Natural killer cell (primary cell): ENCODE data around the gene ART1. TPM values are rescaled to one million over a fixed set of nuclear protein-coding genes. Genes with fewer than 3 reads are reported as not detected.

ENCODE experiments used
- ATAC-seq, 3 donors: fragments of 150-1000 bp in 2 of 3; fragments of 200-7000 bp in 1 of 3; cut with Tn5 transposase; 1 replicate in 1 of 3; 2 replicates in 2 of 3; pipeline ENCODE4 v1.10.0; 2021; ENCODE audit warnings: mild to moderate bottlenecking in 2 of 3, moderate library complexity in 2 of 3
- DNase-seq, 2 donors: peaks; one replicate each; pipeline versions ENCODE4 v3.0.0 to v3.0.0-alpha.2; 2013 to 2021; ENCODE audit warnings: mixed read lengths in 1 of 2
- H3K27ac ChIP-seq: one replicate; pipeline ENCODE4 v1.5.1; 2013; ENCODE audit warnings: mild to moderate bottlenecking, low read length
- H3K27me3 ChIP-seq: one replicate; pipeline ENCODE4 v1.6.1; 2013; ENCODE audit warnings: low read length; ENCODE audit not compliant: control insufficient read depth, insufficient read depth
- H3K36me3 ChIP-seq: one replicate; pipeline ENCODE4 v1.6.1; 2013; ENCODE audit warnings: low read length; ENCODE audit not compliant: control insufficient read depth, insufficient read depth
- H3K4me1 ChIP-seq: one replicate; pipeline ENCODE4 v1.6.1; 2013; ENCODE audit warnings: low read length; ENCODE audit not compliant: control insufficient read depth, insufficient read depth
- H3K4me3 ChIP-seq: one replicate; pipeline ENCODE4 v1.5.1; 2013; ENCODE audit warnings: low read length
- H3K9me3 ChIP-seq: one replicate; pipeline ENCODE4 v1.6.1; 2013; ENCODE audit warnings: low read length; ENCODE audit not compliant: control insufficient read depth, insufficient read depth
- H3K27ac Mint-ChIP-seq, 2 donors: one replicate each; pipeline ENCODE4 v1.8.0; 2022; ENCODE audit warnings: mild to moderate bottlenecking in 2 of 2, mixed read lengths in 2 of 2, moderate library complexity in 1 of 2
- H3K27me3 Mint-ChIP-seq, 2 donors: one replicate each; pipeline ENCODE4 v1.8.0; 2022; ENCODE audit warnings: low read depth in 2 of 2, mixed read lengths in 2 of 2
- H3K36me3 Mint-ChIP-seq: one replicate; pipeline ENCODE4 v1.8.0; 2022; ENCODE audit warnings: mixed read lengths
- H3K4me1 Mint-ChIP-seq, 2 donors: one replicate each; pipeline ENCODE4 v1.8.0; 2022; ENCODE audit warnings: mixed read lengths in 2 of 2
- H3K4me3 Mint-ChIP-seq: one replicate; pipeline ENCODE4 v1.8.0; 2022; ENCODE audit warnings: mild to moderate bottlenecking, moderate library complexity, mixed read lengths
- H3K9me3 Mint-ChIP-seq, 2 donors: one replicate each; pipeline ENCODE4 v1.8.0; 2022; ENCODE audit warnings: mixed read lengths in 2 of 2
- CTCF ChIP-seq: fragments of 200-600 bp; IDR thresholded peaks from one replicate; pipeline ENCODE4 v1.8.0; 2022; ENCODE audit warnings: antibody characterized with exemption
- WGBS: methylation state at CpG from one replicate; pipeline ENCODE4 v1.1.7; 2013; ENCODE audit warnings: missing lambda C conversion rate; ENCODE audit not compliant: insufficient coverage; 5-methylcytosine and 5-hydroxymethylcytosine counted together
- intact Hi-C: fragments of 100-400 bp; cut with micrococcal nuclease; formaldehyde crosslinking; loops from one replicate; pipeline ENCODE4 v1.14.2; 2022
- total RNA-seq, 4 donors: library from RNA; stranded (reverse); fragments of 120-200 nt in 1 of 4; gene quantifications; one replicate each; pipeline versions ENCODE4 v1.2.3 to v1.2.4, GENCODE V29; 2013 to 2022

ART1 gene
- total RNA-seq, 3 donors from 2014 or later (not counting 1 experiment from before 2014, with no cell fraction given) = not detected

GRCh38 chr11:3660960-3661359 lies 16.0 kb downstream of the ART1 start:
- no peaks in the 10 kb centered on the region for H3K27me3 ChIP-seq
- ATAC-seq = no peak
- H3K4me1 ChIP-seq = no peaks in the 10 kb centered on the region
- no peaks in the 10 kb centered on the region for H3K9me3 ChIP-seq
- no peak overlapping the region for H3K4me3 ChIP-seq
- H3K4me1 Mint-ChIP-seq = no peaks in the 10 kb centered on the region
- no peak overlapping the region for H3K27ac Mint-ChIP-seq
- H3K27me3 Mint-ChIP-seq = peaks cover 0 to 6% of the 10 kb centered on the region in 2 donors
- TF ChIP-seq CTCF = no peak
- no peak overlapping the region for H3K27ac ChIP-seq
- no peak overlapping the region for H3K4me3 Mint-ChIP-seq
- DNase-seq = no peak
- 82% methylated on average over 2 of the region's 2 CpGs for WGBS
- peaks cover 13% of the 10 kb centered on the region for H3K36me3 Mint-ChIP-seq
- intact Hi-C loops = no loop called here
- H3K36me3 ChIP-seq = peaks cover 9% of the 10 kb centered on the region
- no peaks in the 10 kb centered on the region for H3K9me3 Mint-ChIP-seq

GRCh38 chr11:3662856-3663255 lies 17.9 kb downstream of the ART1 start:
- Mint-ChIP-seq H3K9me3 (no peaks in the 10 kb centered on the region), H3K4me3 (no peak overlapping the region), H3K27me3 (peaks cover 0 to 6% of the 10 kb centered on the region in 2 donors), H3K36me3 (peaks cover 14% of the 10 kb centered on the region), H3K4me1 (no peaks in the 10 kb centered on the region), H3K27ac (no peak overlapping the region)
- Histone ChIP-seq H3K4me1 (no peaks in the 10 kb centered on the region), H3K4me3 (no peak overlapping the region), H3K36me3 (peaks cover 18% of the 10 kb centered on the region), H3K27ac (no peak overlapping the region), H3K27me3 (no peaks in the 10 kb centered on the region), H3K9me3 (no peaks in the 10 kb centered on the region)
- DNase-seq (no peak), ATAC-seq (no peak)
- no peak for TF ChIP-seq CTCF
- intact Hi-C loops = no loop called here

GRCh38 chr11:3664032-3664630 lies 19.2 kb downstream of the ART1 start:
- Histone ChIP-seq H3K9me3 (no peaks in the 10 kb centered on the region), H3K4me3 (no peak overlapping the region), H3K27ac (no peak overlapping the region), H3K36me3 (peaks cover 22% of the 10 kb centered on the region), H3K27me3 (no peaks in the 10 kb centered on the region), H3K4me1 (no peaks in the 10 kb centered on the region)
- ATAC-seq = no peak
- Mint-ChIP-seq H3K27me3 (no peaks in the 10 kb centered on the region), H3K4me3 (no peak overlapping the region), H3K9me3 (no peaks in the 10 kb centered on the region), H3K4me1 (no peaks in the 10 kb centered on the region), H3K36me3 (peaks cover 14% of the 10 kb centered on the region), H3K27ac (peak overlapping the region in 1 of 2 donors; percentile 30)
- 95% methylated on average over 10 of the region's 10 CpGs for WGBS
- intact Hi-C loops = no loop called here
- no peak for TF ChIP-seq CTCF
- no peak for DNase-seq
